Skin epidermis (tissue), 12 donors: Measurements from ENCODE around the gene TLCD2.

Source experiments
- H3K27ac ChIP-seq, 21 experiments: fragments of 200-600 bp; sonication (generic) in 11 of 21; one replicate each; pipeline ENCODE4 v1.5.0; 2020; ENCODE audit warnings: mild to moderate bottlenecking in 3 of 21, inconsistent platforms in 2 of 21, moderate library complexity in 2 of 21
- H3K4me3 ChIP-seq, 7 experiments: fragments of 200-600 bp; sonication (generic) in 2 of 7; one replicate each; pipeline ENCODE4 v1.5.0; 2020; ENCODE audit warnings: inconsistent platforms in 2 of 7, mild to moderate bottlenecking in 2 of 7, moderate library complexity in 1 of 7

The TLCD2 gene

DNA sequence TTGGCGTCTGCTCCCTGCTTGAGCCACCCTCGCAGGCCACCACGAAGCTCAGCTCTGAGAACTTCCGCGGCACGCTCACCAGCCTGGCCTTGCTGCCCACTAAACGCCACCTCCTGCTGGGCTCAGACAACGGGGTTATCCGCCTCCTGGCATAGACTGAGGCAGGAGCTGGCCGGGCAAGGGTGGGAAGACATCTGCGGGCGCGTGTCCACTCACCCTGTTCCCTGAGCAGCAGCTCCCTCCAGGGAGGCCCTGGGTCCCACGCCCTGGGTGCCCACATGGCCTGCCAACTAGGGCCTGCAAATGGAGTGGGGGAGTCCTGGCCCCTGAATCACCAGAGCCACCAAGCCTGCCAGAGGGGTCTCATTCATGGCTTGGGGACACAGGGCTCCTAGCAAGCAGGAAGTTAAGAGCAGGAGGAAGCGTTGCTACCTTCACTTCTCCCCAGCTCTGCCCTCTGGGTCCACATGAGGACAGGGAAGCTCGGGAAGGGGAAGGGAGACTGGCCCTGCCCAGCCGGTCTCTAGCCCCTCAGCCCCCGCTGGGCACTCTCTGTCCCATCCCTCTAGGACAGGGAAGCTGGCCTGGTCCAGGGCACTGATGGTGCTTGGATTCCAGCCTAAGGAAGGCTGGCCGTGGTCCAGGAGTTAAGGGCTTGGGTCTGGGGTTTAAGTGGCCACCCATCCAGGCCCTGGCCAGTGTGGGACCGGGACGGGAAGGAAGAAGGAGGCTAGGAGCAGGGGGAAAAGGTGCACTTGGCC lies 27.5 kb upstream of the TLCD2 start:
- Histone ChIP-seq H3K27ac (peak overlapping the region in 5 of 21 experiments; percentile 5 to 55 (median 45)), H3K4me3 (no peak overlapping the region)

DNA sequence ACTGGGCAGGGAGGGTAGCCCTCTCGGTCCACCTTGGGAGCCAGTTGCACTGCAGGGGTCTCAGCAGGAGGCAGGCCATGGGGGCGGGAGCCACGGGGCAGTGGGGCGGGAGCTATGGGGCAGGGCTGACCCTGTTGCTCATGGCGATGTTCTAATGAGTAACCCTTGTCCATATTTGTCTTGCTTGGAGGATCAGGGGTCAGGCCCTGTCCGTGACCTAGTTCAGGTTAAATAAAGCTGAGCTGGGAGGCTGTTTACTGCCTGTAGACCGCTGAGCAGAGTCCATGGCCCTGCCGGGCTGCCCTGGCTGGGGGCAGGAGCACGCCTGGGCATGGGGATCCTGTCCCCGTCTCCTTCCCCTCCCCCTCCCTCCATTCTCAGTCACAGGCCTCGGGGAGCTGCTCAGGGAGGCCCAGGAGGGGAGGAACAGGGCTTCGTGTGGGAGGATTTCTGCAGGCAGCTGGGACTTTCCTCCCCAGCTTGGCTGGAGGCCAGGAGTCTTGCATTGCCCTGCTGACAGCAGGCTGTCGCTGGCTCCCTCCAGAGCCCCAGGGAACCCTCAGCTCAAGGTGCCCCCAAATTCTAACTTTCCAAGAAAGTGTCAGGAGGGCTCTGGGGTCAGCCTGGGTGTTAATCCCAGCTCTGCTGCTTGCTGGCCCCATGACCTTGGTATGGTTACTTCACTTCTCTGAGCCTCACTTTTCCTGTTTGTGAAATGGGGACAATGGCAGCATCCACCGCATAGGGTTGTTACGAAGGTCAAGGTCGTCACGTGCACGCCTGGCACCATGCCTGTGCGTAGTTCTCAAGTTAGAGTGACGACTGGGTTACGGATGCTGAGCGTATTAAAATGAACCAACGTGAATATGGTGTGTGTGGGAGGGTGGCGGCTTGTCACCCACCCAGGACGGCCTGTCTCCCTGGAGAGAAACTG lies 26.4 kb upstream of the TLCD2 start:
- H3K4me3 ChIP-seq: no peak overlapping the region
- peak overlapping the region in 12 of 21 experiments; percentile 5 to 80 (median 37) for H3K27ac ChIP-seq

DNA sequence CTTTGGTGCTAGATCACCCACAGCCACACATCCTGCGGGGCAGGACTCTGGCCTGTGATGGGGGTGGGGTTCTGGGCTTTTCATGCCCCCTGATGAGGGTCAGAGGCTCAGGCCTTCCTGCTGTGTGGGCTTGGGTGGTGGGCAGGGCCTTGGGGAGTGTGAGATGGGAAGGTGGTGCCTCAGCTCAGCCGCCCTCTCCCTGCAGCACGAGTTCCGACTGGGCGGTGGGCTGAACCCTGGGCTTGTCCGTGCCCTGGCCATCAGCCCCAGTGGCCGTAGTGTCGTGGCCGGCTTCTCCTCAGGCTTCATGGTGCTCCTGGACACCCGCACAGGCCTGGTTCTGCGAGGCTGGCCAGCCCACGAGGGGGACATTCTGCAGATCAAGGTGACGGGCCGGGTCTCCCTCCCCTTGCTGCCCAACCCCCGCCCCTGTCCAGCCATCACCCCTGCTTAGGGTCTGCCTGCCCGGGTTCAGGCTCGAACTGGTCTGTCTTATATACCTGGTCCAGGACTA lies 25.7 kb upstream of the TLCD2 start:
- peak overlapping the region in 10 of 21 experiments; percentile 26 to 80 (median 46) for H3K27ac ChIP-seq
- no peak overlapping the region for H3K4me3 ChIP-seq

DNA sequence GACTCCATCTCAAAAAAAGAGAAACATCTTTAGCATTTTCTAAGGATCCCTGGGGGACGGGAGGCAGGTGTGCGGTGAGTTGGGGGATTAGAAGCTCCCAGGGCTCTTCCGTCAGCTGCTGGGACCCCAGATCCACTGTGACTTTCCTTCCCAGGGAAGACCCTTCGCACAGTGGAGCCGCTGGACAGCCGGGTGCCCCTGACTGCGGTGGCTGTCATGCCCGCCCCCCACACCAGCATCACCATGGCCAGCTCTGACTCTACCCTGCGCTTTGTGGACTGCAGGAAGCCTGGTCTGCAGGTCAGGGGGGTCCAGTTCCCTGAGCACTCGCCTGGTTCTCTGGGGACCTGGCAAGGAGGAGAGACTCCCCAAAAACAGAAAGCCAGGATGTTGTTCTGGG lies 25.2 kb upstream of the TLCD2 start:
- no peak overlapping the region for H3K4me3 ChIP-seq
- H3K27ac ChIP-seq: peak overlapping the region in 3 of 21 experiments; percentile 30 to 80 (median 67)

DNA sequence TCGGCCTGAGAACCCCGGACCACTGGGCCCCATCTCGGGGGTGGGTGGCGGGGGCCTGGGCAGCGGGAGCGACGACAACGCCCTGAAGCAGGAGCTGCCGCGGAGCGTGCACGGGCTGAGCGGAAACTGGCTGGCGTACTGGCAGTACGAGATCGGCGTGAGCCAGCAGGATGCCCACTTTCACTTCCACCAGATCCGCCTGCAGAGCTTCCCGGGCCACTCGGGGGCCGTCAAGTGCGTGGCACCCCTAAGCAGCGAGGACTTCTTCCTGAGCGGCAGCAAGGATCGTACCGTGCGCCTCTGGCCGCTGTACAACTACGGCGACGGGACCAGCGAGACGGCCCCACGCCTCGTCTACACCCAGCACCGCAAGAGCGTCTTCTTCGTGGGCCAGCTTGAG lies 23.6 kb upstream of the TLCD2 start:
- H3K27ac ChIP-seq: no peak overlapping the region

DNA sequence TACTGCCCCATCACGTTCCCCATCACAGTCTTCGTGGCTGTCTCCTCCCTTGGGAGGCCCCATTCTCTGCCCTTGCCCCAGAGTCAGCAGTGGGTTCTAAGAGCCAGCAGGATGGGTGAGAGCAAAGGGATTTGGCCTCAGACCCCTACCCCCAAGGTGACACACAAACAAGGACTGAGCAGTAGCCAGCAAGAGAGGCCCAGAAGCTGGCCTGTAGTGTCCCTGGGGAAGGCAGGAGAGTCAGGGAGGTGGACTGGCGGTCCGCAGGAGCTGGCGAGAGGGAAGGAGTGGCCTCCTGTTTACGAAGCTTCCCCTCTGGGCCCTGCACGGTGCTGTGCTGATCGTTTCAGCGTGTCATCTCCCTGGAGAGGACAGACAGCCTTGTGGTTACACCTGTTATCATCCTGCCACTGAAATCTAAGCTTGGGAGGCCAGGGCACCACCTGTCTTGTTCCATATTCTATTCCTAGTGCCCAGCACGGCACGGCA lies 22.7 kb upstream of the TLCD2 start:
- Histone ChIP-seq H3K27ac (peak overlapping the region in 1 of 21 experiments; percentile 21), H3K4me3 (no peak overlapping the region)

More for the DNA sequence above, 23.6 kb upstream of the TLCD2 start:
- H3K4me3 ChIP-seq: no peak overlapping the region

DNA sequence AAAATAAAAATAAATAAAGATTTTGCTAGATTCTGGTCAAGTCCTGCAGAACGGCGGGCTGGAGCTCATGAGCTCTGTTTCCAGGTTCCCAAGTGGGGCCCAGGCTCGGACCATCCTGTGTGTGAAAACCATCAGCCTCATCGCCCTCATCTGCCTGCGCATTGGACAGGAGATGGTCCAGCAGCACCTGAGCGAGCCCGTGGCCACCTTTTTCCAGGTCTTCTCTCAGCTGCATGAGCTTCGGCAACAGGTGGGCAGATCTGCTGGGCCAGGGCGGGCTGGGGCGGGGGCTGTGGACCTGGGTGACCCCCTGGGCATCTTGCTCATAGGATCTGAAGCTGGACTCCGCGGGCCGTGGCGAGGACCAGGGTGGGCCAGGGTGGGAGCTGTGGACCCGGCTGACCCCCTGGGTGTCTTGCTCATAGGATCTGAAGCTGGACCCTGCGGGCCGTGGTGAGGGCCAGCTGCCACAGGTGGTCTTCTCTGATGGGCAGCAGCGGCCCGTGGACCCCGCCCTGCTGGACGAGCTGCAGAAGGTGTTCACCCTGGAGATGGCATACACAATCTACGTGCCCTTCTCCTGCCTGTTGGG lies 22.2 kb upstream of the TLCD2 start:
- Histone ChIP-seq H3K4me3 (no peak overlapping the region), H3K27ac (peak overlapping the region in 1 of 21 experiments; percentile 21)

DNA sequence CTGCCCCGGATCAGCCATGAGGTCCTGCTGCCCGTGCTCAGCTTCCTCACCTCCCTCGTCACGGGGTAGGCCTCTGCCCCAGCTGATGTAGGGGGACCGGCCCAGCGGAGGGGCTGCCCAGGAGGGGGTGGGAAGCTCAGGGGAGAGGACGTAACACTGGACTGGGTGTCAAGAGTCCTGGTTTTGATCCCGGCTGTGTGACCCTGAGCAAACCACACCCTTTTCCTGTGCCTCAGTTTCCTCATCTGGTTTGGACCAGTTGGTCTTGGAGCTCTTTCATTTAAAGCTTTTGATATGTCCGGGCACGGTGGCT lies 21.0 kb upstream of the TLCD2 start:
- H3K27ac ChIP-seq: peak overlapping the region in 14 of 21 experiments; percentile 11 to 88 (median 72)
- no peak overlapping the region for H3K4me3 ChIP-seq

DNA sequence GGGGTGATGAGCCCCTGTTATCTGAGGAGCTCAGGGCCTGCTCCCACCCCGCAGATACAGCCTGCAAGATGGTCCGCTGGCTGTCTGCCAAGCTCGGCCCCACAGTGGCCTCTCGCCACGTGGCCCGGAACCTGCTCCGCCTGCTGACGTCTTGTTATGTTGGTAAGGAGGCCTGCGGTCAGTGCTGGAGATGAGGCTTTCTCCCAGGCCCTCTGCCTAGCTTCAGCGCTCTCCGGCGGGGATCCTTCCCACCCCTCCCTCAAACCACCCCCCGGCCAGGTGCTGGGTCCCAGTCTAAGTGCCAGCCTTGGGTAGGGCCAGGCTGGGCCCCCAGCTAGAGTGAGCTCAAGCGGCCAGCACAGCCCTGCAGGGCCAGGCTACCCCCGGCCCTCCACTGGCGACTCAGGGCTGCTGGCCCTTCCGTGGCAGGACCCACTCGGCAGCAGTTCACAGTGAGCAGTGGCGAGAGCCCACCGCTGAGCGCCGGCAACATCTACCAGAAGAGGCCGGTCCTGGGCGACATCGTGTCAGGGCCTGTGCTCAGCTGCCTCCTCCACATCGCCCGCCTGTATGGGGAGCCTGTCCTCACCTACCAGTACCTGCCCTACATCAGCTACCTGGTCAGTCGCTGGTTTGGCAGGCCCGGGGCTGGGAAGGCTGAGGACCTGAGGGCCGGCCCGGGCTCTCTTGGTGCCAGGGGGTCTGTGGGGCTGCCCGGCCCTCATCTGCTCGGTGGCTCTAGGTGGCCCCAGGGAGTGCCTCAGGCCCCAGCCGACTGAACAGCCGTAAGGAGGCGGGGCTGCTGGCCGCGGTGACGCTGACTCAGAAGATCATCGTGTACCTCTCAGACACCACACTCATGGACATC lies 20.4 kb upstream of the TLCD2 start:
- peak overlapping the region in 16 of 21 experiments; percentile 11 to 88 (median 72) for H3K27ac ChIP-seq
- peak overlapping the region in 2 of 7 experiments; percentile 1 to 5 for H3K4me3 ChIP-seq

DNA sequence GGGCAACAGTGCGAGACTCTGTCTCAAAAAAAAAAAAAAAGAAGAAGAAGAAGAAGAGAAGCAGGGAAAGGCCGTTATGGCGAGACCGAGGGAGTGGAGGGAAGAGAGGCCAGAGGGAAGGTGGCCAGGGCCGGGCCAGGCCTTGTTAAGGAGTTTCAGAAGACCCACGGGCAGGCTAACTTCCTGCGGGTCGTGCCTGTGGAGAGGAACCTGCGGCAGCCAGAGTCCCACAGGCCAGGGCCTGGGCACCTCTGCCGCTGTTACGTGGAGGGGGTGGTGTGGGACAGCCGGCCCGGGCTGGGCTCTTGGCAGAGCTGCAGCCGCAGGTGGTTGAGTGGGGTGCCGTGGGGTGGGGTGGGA lies 19.8 kb upstream of the TLCD2 start:
- peak overlapping the region in 15 of 21 experiments; percentile 11 to 88 (median 74) for H3K27ac ChIP-seq
- H3K4me3 ChIP-seq: peak overlapping the region in 1 of 7 experiments; percentile 1

DNA sequence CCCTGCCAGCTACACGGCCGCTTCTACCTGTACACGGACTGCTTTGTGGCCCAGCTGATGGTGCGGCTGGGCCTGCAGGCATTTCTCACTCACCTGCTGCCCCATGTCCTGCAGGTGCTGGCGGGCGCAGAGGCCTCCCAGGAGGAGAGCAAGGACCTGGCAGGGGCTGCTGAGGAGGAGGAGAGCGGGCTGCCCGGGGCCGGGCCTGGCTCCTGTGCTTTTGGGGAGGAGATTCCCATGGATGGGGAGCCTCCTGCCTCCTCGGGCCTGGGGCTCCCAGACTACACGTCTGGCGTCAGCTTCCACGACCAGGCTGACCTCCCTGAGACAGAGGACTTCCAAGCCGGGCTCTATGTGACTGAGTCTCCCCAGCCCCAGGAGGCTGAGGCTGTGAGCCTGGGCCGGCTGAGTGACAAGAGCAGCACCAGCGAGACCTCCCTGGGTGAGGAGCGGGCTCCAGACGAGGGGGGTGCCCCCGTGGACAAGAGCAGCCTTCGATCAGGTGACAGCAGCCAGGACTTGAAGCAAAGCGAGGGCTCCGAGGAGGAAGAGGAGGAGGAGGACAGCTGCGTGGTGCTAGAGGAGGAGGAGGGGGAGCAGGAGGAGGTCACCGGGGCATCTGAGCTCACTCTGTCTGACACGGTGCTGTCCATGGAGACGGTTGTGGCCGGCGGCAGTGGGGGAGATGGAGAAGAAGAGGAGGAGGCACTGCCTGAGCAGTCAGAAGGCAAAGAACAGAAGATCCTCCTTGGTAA lies 17.9 kb upstream of the TLCD2 start:
- no peak overlapping the region for H3K4me3 ChIP-seq
- H3K27ac ChIP-seq: peak overlapping the region in 2 of 21 experiments; percentile 25 to 43

DNA sequence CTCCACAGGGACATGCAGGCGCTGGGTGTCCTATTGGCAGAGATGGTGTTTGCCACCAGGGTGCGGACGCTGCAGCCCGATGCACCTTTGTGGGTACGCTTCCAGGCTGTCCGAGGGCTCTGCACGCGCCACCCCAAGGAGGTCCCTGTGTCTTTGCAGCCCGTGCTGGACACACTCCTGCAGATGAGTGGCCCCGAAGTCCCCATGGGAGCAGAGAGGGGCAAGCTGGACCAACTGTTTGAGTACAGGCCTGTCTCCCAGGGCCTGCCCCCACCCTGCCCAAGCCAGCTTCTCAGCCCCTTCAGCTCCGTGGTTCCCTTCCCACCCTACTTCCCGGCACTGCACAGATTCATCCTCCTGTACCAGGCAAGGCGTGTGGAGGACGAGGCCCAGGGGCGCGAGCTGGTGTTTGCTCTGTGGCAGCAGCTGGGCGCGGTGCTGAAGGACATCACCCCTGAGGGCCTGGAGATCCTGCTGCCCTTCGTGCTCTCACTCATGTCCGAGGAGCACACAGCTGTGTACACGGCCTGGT lies 17.1 kb upstream of the TLCD2 start:
- Histone ChIP-seq H3K4me3 (no peak overlapping the region), H3K27ac (peak overlapping the region in 2 of 21 experiments; percentile 11 to 25)

DNA sequence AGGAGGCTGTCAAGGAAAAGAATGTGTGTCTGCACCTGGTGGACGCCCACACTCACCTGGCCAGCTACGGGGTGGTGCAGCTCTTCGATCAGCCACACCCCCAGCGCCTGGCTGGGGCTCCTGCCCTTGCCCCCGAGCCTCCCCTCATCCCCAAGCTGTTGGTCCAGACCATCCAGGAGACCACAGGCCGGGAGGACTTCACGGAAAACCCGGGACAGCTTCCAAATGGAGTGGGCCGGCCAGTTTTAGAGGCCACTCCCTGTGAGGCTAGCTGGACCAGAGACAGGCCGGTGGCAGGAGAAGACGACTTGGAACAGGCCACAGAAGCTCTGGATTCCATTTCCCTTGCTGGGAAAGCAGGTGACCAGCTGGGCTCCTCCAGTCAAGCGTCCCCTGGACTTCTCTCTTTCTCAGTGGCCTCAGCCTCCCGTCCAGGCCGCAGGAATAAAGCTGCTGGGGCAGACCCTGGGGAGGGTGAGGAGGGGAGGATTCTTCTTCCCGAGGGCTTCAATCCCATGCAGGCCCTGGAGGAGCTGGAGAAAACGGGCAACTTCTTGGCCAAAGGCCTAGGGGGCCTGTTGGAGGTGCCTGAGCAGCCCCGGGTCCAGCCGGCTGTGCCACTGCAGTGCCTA lies 16.6 kb upstream of the TLCD2 start:
- H3K4me3 ChIP-seq: no peak overlapping the region
- peak overlapping the region in 2 of 21 experiments; percentile 11 to 29 for H3K27ac ChIP-seq

DNA sequence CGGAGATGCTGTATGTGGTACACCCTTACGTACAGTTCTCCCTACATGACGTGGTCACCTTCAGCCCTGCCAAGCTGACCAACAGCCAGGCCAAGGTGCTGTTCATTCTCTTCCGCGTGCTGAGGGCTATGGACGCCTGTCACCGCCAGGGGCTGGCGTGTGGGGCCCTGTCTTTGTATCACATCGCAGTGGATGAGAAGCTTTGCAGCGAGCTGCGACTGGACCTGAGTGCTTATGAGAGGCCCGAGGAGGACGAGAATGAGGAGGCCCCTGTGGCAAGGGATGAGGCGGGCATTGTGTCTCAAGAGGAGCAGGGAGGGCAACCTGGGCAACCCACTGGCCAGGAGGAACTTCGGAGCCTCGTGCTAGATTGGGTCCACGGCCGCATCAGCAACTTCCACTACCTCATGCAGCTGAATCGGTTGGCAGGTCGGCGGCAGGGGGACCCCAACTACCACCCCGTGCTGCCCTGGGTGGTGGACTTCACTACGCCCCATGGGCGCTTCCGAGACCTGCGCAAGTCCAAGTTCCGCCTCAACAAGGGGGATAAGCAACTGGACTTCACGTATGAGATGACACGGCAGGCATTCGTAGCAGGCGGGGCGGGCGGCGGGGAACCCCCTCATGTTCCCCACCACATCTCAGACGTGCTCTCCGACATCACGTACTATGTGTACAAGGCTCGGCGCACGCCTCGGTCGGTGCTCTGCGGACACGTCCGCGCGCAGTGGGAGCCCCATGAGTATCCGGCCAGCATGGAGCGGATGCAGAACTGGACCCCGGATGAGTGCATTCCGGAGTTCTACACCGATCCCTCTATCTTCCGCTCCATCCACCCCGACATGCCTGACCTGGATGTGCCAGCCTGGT lies 15.7 kb upstream of the TLCD2 start:
- Histone ChIP-seq H3K27ac (peak overlapping the region in 13 of 21 experiments; percentile 84 to 98 (median 90)), H3K4me3 (peak overlapping the region in 6 of 7 experiments; percentile 57 to 94 (median 63))

DNA sequence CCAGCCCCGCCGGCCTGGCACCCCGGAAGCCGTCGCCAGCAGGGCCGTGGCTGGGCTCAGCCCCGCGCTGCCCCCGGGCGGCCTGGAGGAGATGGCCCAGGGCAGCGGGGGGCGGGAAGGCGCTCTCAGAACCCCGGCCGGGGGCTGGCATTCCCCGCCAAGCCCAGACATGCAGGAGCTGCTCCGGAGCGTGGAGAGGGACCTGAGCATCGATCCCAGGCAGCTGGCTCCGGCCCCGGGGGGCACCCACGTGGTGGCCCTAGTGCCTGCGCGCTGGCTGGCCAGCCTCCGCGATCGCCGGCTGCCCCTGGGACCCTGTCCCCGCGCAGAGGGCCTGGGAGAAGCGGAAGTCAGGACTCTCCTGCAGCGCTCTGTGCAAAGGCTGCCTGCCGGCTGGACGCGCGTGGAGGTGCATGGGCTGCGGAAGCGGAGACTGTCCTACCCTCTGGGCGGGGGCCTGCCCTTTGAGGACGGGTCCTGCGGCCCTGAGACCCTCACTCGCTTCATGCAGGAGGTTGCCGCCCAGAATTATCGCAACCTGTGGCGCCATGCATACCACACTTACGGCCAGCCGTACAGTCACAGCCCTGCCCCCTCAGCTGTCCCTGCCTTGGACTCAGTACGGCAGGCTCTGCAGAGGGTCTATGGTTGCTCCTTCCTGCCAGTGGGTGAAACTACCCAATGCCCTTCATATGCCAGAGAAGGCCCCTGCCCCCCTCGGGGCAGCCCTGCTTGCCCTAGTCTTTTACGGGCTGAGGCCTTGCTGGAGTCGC lies 14.9 kb upstream of the TLCD2 start:
- H3K4me3 ChIP-seq: peak overlapping the region; percentile 48 to 94 (median 62)
- H3K27ac ChIP-seq: peak overlapping the region; percentile 75 to 98 (median 90)
